Stimulated activated CD8-positive, alpha-beta memory T cell treated with anti-CD3 and anti-CD28 coated beads, Interleukin-7, amount 100 ng/mL, for 24 hours (primary cell): ENCODE data around the gene ZNF275.
"Not testable (repeated sequence)": the region's sequence is repeated elsewhere in the genome, so short reads cannot be mapped to it uniquely, and the experiment has no call there.

Experiments used
- DNase-seq: peaks from one replicate; pipeline ENCODE4 v3.0.0-alpha.2; 2020; ENCODE audit warnings: low read depth

The ZNF275 gene

GRCh38 chrX:153319295-153320046 is 14.5 kb upstream of the ZNF275 start:
- DNase-seq: no peak

- DNase-seq: not testable (repeated sequence)
Measured at GRCh38 chrX:153320047-153320443, 13.9 kb upstream of the ZNF275 start.

- no peak for DNase-seq
Measured at GRCh38 chrX:153320555-153321184, 13.3 kb upstream of the ZNF275 start.

GRCh38 chrX:153321381-153322124 is 12.4 kb upstream of the ZNF275 start, which contains the start of gene PNMA6F:
Gene PNMA6F (minus strand): TSS chrX:153321767. CDS start chrX:153320674, 1,093 bp downstream.
- DNase-seq: no peak

- no peak for DNase-seq
Measured at GRCh38 chrX:153327561-153327960, 6.4 kb upstream of the ZNF275 start.

- no peak for DNase-seq
Measured at GRCh38 chrX:153333266-153333665, 687 bp upstream of the ZNF275 start.

- DNase-seq: no peak
Measured at GRCh38 chrX:153334654-153335295, 822 bp downstream of the ZNF275 start.

GRCh38 chrX:153336121-153336894 is 2.4 kb downstream of the ZNF275 start:
- no peak for DNase-seq

- DNase-seq: no peak
Measured at GRCh38 chrX:153336988-153337387, 3.0 kb downstream of the ZNF275 start.

- DNase-seq: no peak
Measured at GRCh38 chrX:153338836-153339235, 4.9 kb downstream of the ZNF275 start.

GRCh38 chrX:153339662-153340061 is 5.7 kb downstream of the ZNF275 start:
- no peak for DNase-seq

GRCh38 chrX:153340111-153340510 is 6.2 kb downstream of the ZNF275 start:
- no peak for DNase-seq

- DNase-seq: no peak
Measured at GRCh38 chrX:153342762-153343558, 9.0 kb downstream of the ZNF275 start.

GRCh38 chrX:153343674-153344073 is 9.7 kb downstream of the ZNF275 start:
- no peak for DNase-seq

GRCh38 chrX:153347530-153347929 is 13.6 kb downstream of the ZNF275 start:
- DNase-seq: no peak

- DNase-seq: no peak
Measured at GRCh38 chrX:153348421-153348820, 14.5 kb downstream of the ZNF275 start.

- DNase-seq: no peak
Measured at GRCh38 chrX:153349952-153350351, 16.0 kb downstream of the ZNF275 start.

- DNase-seq: no peak
Measured at GRCh38 chrX:153351981-153352380, 18.0 kb downstream of the ZNF275 start.

GRCh38 chrX:153352858-153353257 is 18.9 kb downstream of the ZNF275 start:
- DNase-seq: no peak

- no peak for DNase-seq
Measured at GRCh38 chrX:153353416-153353815, 19.5 kb downstream of the ZNF275 start.

- DNase-seq: no peak
Measured at GRCh38 chrX:153357877-153358276, 23.9 kb downstream of the ZNF275 start.
